Measurements from ENCODE around the gene CDC37L1. TPM values are rescaled to one million over a fixed set of nuclear protein-coding genes. Genes with fewer than 3 reads are reported as not detected.

CDC37L1 gene
- total RNA-seq, 1 donor from 2014 or later = 12.3 TPM

- ChIA-PET CTCF (no interaction called here), POLR2A (interaction anchor here (0.6 kb wide), 1 partner anchor 16 kb away, joined by 6 read pairs; no protein-coding TSS in a partner anchor)
- Mint-ChIP-seq H3K4me3 (no peak overlapping the region), H3K36me3 (ENCODE audit: low read depth) (peaks cover 37% of the 10 kb centered on the region), H3K9me3 (no peaks in the 10 kb centered on the region), H3K4me1 (peaks cover 12% of the 10 kb centered on the region), H3K27ac (no peak overlapping the region), H3K27me3 (no peaks in the 10 kb centered on the region)
- DNase-seq (no peak), ATAC-seq (ENCODE audit: low read depth) (no peak)
- intact Hi-C loops (cut with micrococcal nuclease) = no loop called here
- TF ChIP-seq CTCF (IDR thresholded peaks at IDR 0.05) = no peak
These were observed 46.5 kb downstream of the CDC37L1 start for GRCh38 chr9:4725706-4726442.

- H3K4me3 Mint-ChIP-seq = no peak overlapping the region
- no peaks in the 10 kb centered on the region for H3K9me3 Mint-ChIP-seq
- no peak for TF ChIP-seq CTCF (IDR thresholded peaks at IDR 0.05)
- intact Hi-C loops (cut with micrococcal nuclease) = no loop called here
- no peak for DNase-seq
- CTCF ChIA-PET = interaction anchor here (1.1 kb wide), 2 partner anchors 9 kb away, joined by 3 read pairs; no protein-coding TSS in a partner anchor
- ATAC-seq (ENCODE audit: low read depth) = no peak
- POLR2A ChIA-PET = no interaction called here
- peaks cover 26% of the 10 kb centered on the region for H3K36me3 Mint-ChIP-seq (ENCODE audit: low read depth)
- H3K27ac Mint-ChIP-seq = no peak overlapping the region
- H3K4me1 Mint-ChIP-seq = peaks cover 20% of the 10 kb centered on the region
- H3K27me3 Mint-ChIP-seq = no peaks in the 10 kb centered on the region
These were observed 48.2 kb downstream of the CDC37L1 start for GRCh38 chr9:4727593-4727992.

- Mint-ChIP-seq H3K4me1 (peaks cover 32% of the 10 kb centered on the region), H3K9me3 (no peaks in the 10 kb centered on the region), H3K27ac (no peak overlapping the region), H3K4me3 (no peak overlapping the region), H3K36me3 (ENCODE audit: low read depth) (peaks cover 10% of the 10 kb centered on the region), H3K27me3 (no peaks in the 10 kb centered on the region)
- intact Hi-C loops (cut with micrococcal nuclease) = no loop called here
- CTCF ChIA-PET = no interaction called here
- ATAC-seq (ENCODE audit: low read depth) (no peak), DNase-seq (no peak)
- no peak for TF ChIP-seq CTCF (IDR thresholded peaks at IDR 0.05)
- POLR2A ChIA-PET = interaction anchor here (1.5 kb wide), 1 partner anchor 8 kb away, joined by 3 read pairs; the partner anchor contains the start of gene AK3
These were observed 53.5 kb downstream of the CDC37L1 start for GRCh38 chr9:4732890-4733289.

- intact Hi-C loops (cut with micrococcal nuclease) = no loop called here
- Mint-ChIP-seq H3K4me3 (no peak overlapping the region), H3K27ac (no peak overlapping the region), H3K9me3 (no peaks in the 10 kb centered on the region), H3K27me3 (no peaks in the 10 kb centered on the region), H3K36me3 (ENCODE audit: low read depth) (peaks cover 10% of the 10 kb centered on the region), H3K4me1 (peaks cover 37% of the 10 kb centered on the region)
- no peak for TF ChIP-seq CTCF (IDR thresholded peaks at IDR 0.05)
- DNase-seq = no peak
- no peak for ATAC-seq (ENCODE audit: low read depth)
- POLR2A ChIA-PET = no interaction called here
- CTCF ChIA-PET = no interaction called here
These were observed 54.8 kb downstream of the CDC37L1 start for GRCh38 chr9:4734150-4734549.

GRCh38 chr9:4738866-4739586, 59.7 kb downstream of the CDC37L1 start:
- Mint-ChIP-seq H3K27ac (no peak overlapping the region), H3K4me3 (peak overlapping the region; percentile 90), H3K27me3 (no peaks in the 10 kb centered on the region), H3K9me3 (no peaks in the 10 kb centered on the region), H3K4me1 (peaks cover 30% of the 10 kb centered on the region), H3K36me3 (ENCODE audit: low read depth) (peaks cover 7% of the 10 kb centered on the region)
- ChIA-PET CTCF (interaction anchor here (0.7 kb wide), 1 partner anchor 436 kb away, joined by 3 read pairs; no protein-coding TSS in a partner anchor), POLR2A (no interaction called here)
- TF ChIP-seq CTCF (IDR thresholded peaks at IDR 0.05) = no peak
- no peak for DNase-seq
- intact Hi-C loops (cut with micrococcal nuclease) = no loop called here
- no peak for ATAC-seq (ENCODE audit: low read depth)

All from activated B cell treated with CpG ODN at 0.5 μM for 24 hours (primary cell).